DOHH2 (cell line): ENCODE measurements around the gene ADARB1.

Source experiments
- H3F3A ChIP-seq: fragments of 200-600 bp; sonication (generic), shearing (Covaris generic); 2 replicates; pipeline ENCODE4 v1.6.0; 2016; ENCODE audit warnings: antibody characterized with exemption, mild to moderate bottlenecking; ENCODE audit not compliant: control insufficient read depth, insufficient read depth
- H3K27ac ChIP-seq: fragments of 200-600 bp; sonication (generic); 2 replicates; pipeline ENCODE4 v1.5.1; 2014; ENCODE audit warnings: low read depth, mild to moderate bottlenecking, low read length, moderate library complexity
- H3K27me3 ChIP-seq: fragments of 200-600 bp; sonication (generic); 2 replicates; pipeline ENCODE4 v1.6.1; 2014; ENCODE audit warnings: mild to moderate bottlenecking, low read length, mixed read lengths; ENCODE audit not compliant: control insufficient read depth
- H3K36me3 ChIP-seq: fragments of 200-600 bp; sonication (generic); 2 replicates; pipeline ENCODE4 v1.6.1; 2014; ENCODE audit warnings: mild to moderate bottlenecking, low read length, moderate library complexity, mixed read lengths; ENCODE audit not compliant: control insufficient read depth
- H3K4me1 ChIP-seq: fragments of 200-600 bp; sonication (generic); 2 replicates; pipeline ENCODE4 v1.6.1; 2014; ENCODE audit warnings: mild to moderate bottlenecking, low read length, mixed read lengths; ENCODE audit not compliant: control insufficient read depth
- H3K4me2 ChIP-seq: fragments of 200-600 bp; sonication (generic); 2 replicates; pipeline ENCODE4 v1.6.0; 2014; ENCODE audit warnings: mild to moderate bottlenecking, low read length, moderate library complexity
- H3K4me3 ChIP-seq: fragments of 200-600 bp; sonication (generic); 2 replicates; pipeline ENCODE4 v1.5.1; 2014; ENCODE audit warnings: mild to moderate bottlenecking, low read length, mixed read lengths
- H3K79me2 ChIP-seq: fragments of 200-600 bp; sonication (generic); 2 replicates; pipeline ENCODE4 v1.6.1; 2014; ENCODE audit warnings: mild to moderate bottlenecking, low read length, mixed read lengths; ENCODE audit not compliant: control insufficient read depth
- H3K9me2 ChIP-seq: fragments of 200-600 bp; sonication (generic); replicated peaks from 2 replicates; pipeline ENCODE4 v1.6.1; 2014; ENCODE audit warnings: mild to moderate bottlenecking, low read length, mixed read lengths; ENCODE audit not compliant: control insufficient read depth
- H3K9me3 ChIP-seq: fragments of 200-600 bp; sonication (generic); 2 replicates; pipeline ENCODE4 v1.6.1; 2014; ENCODE audit warnings: antibody characterized with exemption, low read length, mixed read lengths; ENCODE audit not compliant: control insufficient read depth, insufficient read depth
- H4K20me1 ChIP-seq: fragments of 200-600 bp; sonication (generic); 2 replicates; pipeline ENCODE4 v1.6.0; 2014; ENCODE audit warnings: low read depth, mild to moderate bottlenecking, antibody characterized with exemption, low read length, moderate library complexity; ENCODE audit not compliant: control insufficient read depth, insufficient read depth
- EZH2phosphoT487 ChIP-seq: fragments of 200-600 bp; sonication (generic); IDR thresholded peaks from 2 replicates; pipeline ENCODE4 v1.6.1; 2017; ENCODE audit warnings: borderline replicate concordance, mild to moderate bottlenecking, antibody characterized with exemption, low read length, moderate library complexity, mixed read lengths
- TF ChIP-seq, protein P1 (sequence below): fragments of 200-600 bp; sonication (generic); IDR thresholded peaks from one replicate; pipeline ENCODE4 v1.5.1; 2014; ENCODE audit warnings: antibody characterized with exemption, mild to moderate bottlenecking, low read depth, low read length; ENCODE audit not compliant: poor library complexity, severe bottlenecking

Gene ADARB1

GRCh38 chr21:45259206-45259840, 184.9 kb downstream of the ADARB1 start:
- H3K9me2 ChIP-seq: no peaks in the 10 kb centered on the region
- H3F3A ChIP-seq: no peaks in the 10 kb centered on the region
- 0 out of 2 replicates have a peak, but pooled peaks cover 2% of the 10 kb centered on the region for H3K36me3 ChIP-seq
- H3K4me2 ChIP-seq: no peak overlapping the region
- TF ChIP-seq EZH2phosphoT487: no peak
- TF ChIP-seq, protein P1, sequence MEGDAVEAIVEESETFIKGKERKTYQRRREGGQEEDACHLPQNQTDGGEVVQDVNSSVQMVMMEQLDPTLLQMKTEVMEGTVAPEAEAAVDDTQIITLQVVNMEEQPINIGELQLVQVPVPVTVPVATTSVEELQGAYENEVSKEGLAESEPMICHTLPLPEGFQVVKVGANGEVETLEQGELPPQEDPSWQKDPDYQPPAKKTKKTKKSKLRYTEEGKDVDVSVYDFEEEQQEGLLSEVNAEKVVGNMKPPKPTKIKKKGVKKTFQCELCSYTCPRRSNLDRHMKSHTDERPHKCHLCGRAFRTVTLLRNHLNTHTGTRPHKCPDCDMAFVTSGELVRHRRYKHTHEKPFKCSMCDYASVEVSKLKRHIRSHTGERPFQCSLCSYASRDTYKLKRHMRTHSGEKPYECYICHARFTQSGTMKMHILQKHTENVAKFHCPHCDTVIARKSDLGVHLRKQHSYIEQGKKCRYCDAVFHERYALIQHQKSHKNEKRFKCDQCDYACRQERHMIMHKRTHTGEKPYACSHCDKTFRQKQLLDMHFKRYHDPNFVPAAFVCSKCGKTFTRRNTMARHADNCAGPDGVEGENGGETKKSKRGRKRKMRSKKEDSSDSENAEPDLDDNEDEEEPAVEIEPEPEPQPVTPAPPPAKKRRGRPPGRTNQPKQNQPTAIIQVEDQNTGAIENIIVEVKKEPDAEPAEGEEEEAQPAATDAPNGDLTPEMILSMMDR: no peak
- no peak overlapping the region for H3K4me3 ChIP-seq
- no peaks in the 10 kb centered on the region for H3K9me3 ChIP-seq
- H3K79me2 ChIP-seq: no peaks in the 10 kb centered on the region
- H3K27ac ChIP-seq: no peak overlapping the region
- no peaks in the 10 kb centered on the region for H4K20me1 ChIP-seq
- H3K27me3 ChIP-seq: no peaks in the 10 kb centered on the region
- H3K4me1 ChIP-seq: peaks cover 6% of the 10 kb centered on the region; the same call in 1 of the 2 replicates

- H3K4me3 ChIP-seq: no peak overlapping the region
These were observed 185.9 kb downstream of the ADARB1 start for GRCh38 chr21:45260191-45260825.

DNA sequence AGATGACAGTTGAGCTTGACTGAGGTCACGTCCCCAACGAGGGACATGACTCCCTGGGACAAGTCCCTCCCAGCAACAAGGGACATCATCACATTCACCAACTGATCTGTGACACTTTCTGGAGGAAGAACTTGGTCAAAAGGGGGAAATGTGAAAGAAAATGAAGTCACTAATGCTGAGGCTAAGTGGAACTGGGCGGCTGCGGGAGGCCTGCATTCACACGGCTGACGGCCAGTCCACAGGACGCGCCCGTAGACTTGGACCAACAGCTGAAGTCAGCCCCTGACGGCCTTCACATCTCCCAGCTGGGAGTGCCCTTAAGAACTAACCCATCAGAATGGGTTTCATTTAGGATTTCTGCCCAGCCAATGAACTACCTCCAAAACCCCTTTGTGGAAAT, 186.7 kb downstream of the ADARB1 start:
- Histone ChIP-seq H3K36me3 (0 out of 2 replicates have a peak, but pooled peaks cover 2% of the 10 kb centered on the region), H3K4me2 (no peak overlapping the region), H3K9me3 (no peaks in the 10 kb centered on the region), H3F3A (no peaks in the 10 kb centered on the region), H4K20me1 (no peaks in the 10 kb centered on the region), H3K4me1 (no peaks in the 10 kb centered on the region), H3K9me2 (no peaks in the 10 kb centered on the region), H3K79me2 (no peaks in the 10 kb centered on the region), H3K27me3 (no peaks in the 10 kb centered on the region), H3K27ac (no peak overlapping the region), H3K4me3 (no peak overlapping the region)
- no peak for TF ChIP-seq EZH2phosphoT487
- TF ChIP-seq, protein P1: no peak

More at GRCh38 chr21:45260191-45260825, 185.9 kb downstream of the ADARB1 start:
- Histone ChIP-seq H4K20me1 (no peaks in the 10 kb centered on the region), H3F3A (no peaks in the 10 kb centered on the region), H3K4me1 (peaks cover 3% of the 10 kb centered on the region; the same call in 1 of the 2 replicates), H3K9me2 (no peaks in the 10 kb centered on the region), H3K27me3 (no peaks in the 10 kb centered on the region), H3K27ac (no peak overlapping the region), H3K4me2 (no peak overlapping the region), H3K36me3 (0 out of 2 replicates have a peak, but pooled peaks cover 2% of the 10 kb centered on the region), H3K79me2 (no peaks in the 10 kb centered on the region), H3K9me3 (no peaks in the 10 kb centered on the region)
- TF ChIP-seq EZH2phosphoT487: no peak
- TF ChIP-seq, protein P1: no peak
